HG02973 (cell line): ENCODE data around the gene KCNIP4.

Experiments used
- ATAC-seq: cut with Tn5 transposase; IDR thresholded peaks from one replicate; pipeline ENCODE4 v1.9.1; 2021; ENCODE audit warnings: moderate library complexity; ENCODE audit not compliant: unreplicated experiment

The KCNIP4 gene

GRCh38 chr4:21113496-21114223, 834.9 kb downstream of the KCNIP4 start:
- no peak for ATAC-seq

DNA sequence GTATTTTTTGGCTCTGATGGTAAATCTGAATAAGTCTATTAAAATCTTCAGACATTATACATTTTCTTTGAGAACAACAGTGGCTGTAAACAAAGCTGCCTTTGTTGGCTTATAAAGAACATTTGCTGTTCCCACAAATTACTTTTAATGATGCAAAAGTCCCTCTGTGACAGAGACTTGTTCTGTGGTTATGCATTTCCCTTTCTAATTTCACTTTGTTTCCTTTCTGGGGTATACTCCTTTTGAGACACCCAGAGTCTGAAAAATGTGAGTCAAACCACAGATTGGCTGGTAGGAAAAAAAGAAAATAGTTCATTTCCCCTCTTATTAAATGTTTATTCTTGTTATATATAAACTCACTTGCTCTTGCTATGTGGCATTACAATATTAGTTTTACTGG, 845.9 kb downstream of the KCNIP4 start:
- no peak for ATAC-seq

- no peak for ATAC-seq
These were observed 850.7 kb downstream of the KCNIP4 start for GRCh38 chr4:21097865-21098264.

- ATAC-seq = no peak
These were observed 851.5 kb downstream of the KCNIP4 start for GRCh38 chr4:21097026-21097425.

- no peak for ATAC-seq
These were observed 856.0 kb downstream of the KCNIP4 start for GRCh38 chr4:21092531-21092930.

- ATAC-seq = no peak
These were observed 858.4 kb downstream of the KCNIP4 start for GRCh38 chr4:21090094-21090666.

DNA sequence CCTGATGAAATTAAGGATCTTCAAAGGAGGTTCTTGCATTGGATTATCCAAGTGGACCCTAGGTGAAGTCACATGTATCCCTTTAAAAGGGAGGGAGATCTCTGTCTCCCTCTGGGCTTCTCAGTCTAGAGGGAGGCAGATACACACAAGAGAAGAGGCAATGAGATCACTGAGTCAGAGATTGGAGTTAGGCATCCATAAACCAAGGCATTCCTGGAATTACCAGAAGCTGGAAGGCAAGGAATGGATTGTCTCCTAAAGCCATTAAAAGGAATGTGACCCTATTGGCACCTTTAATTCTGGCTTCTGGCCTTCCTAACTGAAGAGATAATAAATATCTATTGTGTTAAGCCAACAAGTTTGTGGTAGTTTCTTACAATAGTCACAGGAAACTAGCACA, 865.2 kb downstream of the KCNIP4 start:
- ATAC-seq = no peak

GRCh38 chr4:21077967-21078366, 870.6 kb downstream of the KCNIP4 start:
- ATAC-seq = no peak

DNA sequence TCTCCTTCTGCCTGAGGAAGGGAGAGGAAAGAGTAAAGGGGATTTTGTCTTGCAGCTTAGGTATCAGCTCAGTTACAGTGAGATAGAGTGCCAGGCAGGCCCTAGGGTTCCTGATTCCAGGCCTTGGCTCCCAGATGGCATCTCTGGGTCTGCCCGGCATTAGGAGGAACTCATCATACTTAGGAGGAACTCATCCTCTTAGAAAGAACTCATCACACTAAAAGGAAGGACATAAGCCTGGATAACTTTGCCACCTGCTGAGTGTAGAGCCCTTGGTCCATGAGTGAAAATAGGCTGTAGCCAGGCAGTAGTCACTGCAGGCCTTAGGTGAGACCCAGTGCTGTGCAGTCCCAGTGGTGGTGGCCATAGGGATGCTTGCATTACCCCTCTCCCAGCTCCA, 881.2 kb downstream of the KCNIP4 start:
- no peak for ATAC-seq

DNA sequence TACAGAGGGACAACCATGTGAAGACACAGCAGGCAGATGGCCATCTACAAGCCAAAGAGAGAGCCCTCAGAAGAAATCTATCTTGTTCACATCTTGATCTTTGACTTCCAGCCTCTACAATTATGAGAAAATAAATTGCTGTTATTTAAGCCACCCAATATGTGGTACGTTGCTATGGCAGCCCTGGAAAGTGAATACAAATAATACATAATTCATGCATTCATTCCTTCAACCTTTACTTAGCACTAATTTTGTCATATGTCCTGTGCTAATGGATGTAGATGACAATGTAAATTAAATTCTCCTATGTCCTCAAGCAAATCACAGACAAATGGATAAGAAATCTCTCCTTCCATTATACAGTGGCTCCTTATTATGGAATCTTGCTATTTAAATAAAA, 886.7 kb downstream of the KCNIP4 start:
- no peak for ATAC-seq

GRCh38 chr4:21046141-21046540, 902.4 kb downstream of the KCNIP4 start:
- ATAC-seq = no peak

DNA sequence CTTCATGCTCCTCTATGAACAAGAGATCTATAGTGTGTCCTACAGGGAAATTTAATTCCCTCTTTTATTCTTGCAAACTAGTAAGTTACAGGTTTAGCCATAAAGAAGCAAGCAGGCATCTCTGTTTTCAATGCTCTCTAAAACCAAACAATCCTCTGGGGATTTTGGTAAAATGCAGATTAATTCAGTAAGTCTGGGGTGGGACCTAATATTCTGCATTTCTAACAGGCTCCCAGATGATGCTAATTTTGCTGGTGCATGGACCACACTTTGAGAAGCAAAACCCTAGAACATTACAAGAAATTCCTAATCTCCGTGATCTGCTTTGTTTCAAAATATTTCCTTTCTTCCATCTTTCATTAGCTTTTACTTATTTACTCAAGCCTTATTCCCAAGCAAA, 903.5 kb downstream of the KCNIP4 start:
- ATAC-seq = no peak

DNA sequence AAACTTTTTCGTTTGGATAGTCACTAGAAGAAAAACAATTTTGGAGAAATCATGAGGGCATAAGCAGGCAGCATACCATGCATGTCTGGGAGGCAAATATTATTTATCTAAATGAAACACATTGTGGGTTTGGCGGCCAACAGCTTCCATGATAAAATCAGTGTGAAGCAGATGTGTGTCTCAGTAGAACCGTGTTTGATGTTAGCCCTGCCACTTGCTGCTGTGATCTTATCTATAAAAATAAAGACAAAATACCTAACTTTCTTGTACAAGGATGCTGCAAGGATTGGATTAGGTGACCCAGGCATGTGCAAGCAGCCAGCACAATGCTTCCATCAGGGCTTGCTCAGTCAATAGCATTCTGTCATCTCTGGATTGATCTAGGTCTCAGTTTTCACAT, 906.9 kb downstream of the KCNIP4 start:
- ATAC-seq = no peak

DNA sequence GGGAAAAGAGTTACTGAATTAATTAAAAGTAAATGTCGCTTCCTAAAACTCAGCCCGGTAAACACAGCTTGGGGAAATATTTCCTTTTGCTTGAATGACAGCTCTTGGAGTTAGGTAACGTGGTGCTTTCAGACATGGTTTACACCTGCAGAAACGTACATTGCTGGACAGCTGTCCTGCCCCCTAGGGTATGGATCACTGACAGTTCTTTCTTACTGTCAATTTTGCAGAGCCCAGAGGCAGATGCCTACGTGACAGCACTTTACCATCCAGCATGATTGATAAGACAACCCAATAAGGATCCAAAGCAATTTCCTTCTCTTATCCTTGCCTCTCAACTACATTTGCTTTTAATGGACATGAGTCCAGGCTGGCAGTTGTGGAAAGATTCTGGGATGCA, 913.8 kb downstream of the KCNIP4 start:
- ATAC-seq = no peak

GRCh38 chr4:21032089-21032645, 916.4 kb downstream of the KCNIP4 start:
- ATAC-seq = no peak

- ATAC-seq = no peak
These were observed 929.8 kb downstream of the KCNIP4 start for GRCh38 chr4:21018817-21019216.

- ATAC-seq = no peak
These were observed 935.1 kb downstream of the KCNIP4 start for GRCh38 chr4:21013501-21013900.

GRCh38 chr4:21012851-21013331, 935.7 kb downstream of the KCNIP4 start:
- ATAC-seq = no peak

DNA sequence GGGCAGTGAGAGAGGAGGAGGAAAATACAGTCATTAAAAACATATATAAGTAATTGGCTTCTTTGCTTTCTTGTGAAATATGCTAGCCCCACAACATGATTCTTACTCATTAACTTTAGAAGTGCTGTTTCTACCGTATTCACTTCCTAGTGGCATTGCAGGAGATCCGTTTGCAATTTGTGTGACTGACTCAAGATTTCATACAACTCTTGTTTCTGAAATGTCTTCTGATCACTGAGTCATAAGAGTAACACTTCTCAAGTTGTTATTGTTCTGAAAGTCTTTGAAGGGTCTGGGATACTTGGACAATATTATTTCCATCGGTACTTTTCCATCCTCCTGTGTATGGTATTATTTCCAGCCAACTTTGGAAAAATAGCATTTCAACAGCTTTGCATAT, 937.5 kb downstream of the KCNIP4 start:
- no peak for ATAC-seq

- ATAC-seq = no peak
These were observed 938.6 kb downstream of the KCNIP4 start for GRCh38 chr4:21009956-21010355.

- ATAC-seq = no peak
These were observed 942.9 kb downstream of the KCNIP4 start for GRCh38 chr4:21005647-21006046.

- no peak for ATAC-seq
These were observed 945.6 kb downstream of the KCNIP4 start for GRCh38 chr4:21002976-21003375.
